GM10266 (cell line): ENCODE data around the gene KLHL5.

Source experiments
- DNase-seq: peaks from one replicate; pipeline ENCODE4 v3.0.0; 2012; ENCODE audit errors: extremely low spot score
- TF ChIP-seq, protein P1 (sequence below): IDR thresholded peaks from 2 replicates; pipeline ENCODE4 v1.5.1; 2012; ENCODE audit warnings: mild to moderate bottlenecking, low read depth; ENCODE audit not compliant: control insufficient read depth, insufficient read depth; ENCODE audit errors: missing control alignments

KLHL5 gene

DNA sequence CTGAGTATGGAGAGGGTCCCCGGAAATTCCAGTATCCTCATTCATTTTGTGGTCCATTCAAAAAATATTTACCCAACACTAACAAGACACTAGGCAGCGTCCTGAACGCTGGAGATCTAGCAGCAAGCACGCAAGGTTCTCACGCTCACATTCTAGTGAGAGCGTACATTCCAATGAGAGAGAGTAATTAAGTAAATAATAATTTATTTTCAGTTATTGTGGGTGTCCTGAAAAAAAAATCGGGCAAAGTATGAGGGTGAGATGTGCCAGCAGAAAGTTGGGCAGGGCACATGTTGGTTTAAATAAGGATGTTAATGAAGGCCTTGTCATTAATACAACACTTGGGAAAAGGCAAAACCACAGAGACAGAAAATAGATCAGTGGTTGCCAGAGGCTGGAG is 25.9 kb upstream of the KLHL5 start:
- TF ChIP-seq, protein P1, sequence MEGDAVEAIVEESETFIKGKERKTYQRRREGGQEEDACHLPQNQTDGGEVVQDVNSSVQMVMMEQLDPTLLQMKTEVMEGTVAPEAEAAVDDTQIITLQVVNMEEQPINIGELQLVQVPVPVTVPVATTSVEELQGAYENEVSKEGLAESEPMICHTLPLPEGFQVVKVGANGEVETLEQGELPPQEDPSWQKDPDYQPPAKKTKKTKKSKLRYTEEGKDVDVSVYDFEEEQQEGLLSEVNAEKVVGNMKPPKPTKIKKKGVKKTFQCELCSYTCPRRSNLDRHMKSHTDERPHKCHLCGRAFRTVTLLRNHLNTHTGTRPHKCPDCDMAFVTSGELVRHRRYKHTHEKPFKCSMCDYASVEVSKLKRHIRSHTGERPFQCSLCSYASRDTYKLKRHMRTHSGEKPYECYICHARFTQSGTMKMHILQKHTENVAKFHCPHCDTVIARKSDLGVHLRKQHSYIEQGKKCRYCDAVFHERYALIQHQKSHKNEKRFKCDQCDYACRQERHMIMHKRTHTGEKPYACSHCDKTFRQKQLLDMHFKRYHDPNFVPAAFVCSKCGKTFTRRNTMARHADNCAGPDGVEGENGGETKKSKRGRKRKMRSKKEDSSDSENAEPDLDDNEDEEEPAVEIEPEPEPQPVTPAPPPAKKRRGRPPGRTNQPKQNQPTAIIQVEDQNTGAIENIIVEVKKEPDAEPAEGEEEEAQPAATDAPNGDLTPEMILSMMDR: no peak
- no peak for DNase-seq

DNA sequence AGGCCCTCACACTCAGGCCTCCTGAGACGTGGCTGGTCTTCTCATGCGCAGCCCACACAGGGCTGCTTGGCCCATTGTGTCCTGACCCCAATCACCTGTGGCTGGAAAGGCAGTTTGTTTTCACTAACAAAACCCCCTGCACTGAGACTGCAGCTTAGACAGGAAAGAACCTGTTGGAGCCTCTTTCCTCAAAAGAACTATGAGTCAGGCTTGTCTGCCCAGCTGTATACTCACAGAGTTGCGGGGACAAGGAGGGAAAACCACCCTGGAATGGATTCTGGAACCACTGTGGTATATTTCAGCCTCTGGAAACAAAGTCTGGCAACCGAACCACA is 24.6 kb upstream of the KLHL5 start:
- no peak for DNase-seq
- TF ChIP-seq, protein P1: no peak

DNA sequence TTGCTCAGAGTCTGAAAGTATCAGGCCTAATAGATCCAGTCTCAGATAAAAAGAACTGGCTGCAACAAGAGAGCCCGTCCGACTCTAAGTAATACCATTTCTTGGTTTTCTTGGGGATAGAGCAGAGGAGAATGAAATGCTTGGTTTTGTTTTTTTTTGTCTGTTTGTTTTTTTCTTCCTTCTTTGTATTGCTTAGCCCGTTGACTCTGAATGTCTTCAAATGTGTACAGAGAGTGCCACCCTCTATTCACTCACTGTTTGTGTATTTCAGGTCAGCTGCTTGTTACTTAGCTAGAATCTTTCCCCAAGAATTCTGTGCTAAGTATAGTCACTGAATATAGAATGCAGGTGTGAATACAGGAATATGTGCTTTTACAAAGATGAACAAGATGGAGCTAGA is 24.1 kb upstream of the KLHL5 start:
- DNase-seq: no peak
- TF ChIP-seq, protein P1: no peak

DNA sequence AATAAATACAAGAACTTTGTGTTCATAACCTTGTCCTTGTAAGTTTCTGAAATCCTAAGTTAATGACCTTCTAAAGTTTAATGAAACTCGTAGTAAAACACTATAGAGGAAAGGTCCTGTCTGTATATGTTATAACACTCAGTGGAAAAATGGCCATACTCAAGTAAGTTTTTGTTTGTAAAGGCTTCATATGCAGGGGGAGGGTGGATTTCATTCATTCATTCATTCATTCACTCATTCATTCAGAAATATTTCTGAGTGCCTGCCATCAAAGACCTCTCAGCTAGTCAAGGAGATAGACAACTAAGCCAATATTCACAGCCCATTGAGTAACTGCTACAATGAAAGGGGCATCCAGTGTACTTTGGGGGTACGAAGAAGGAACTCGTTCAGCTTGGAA is 22.9 kb upstream of the KLHL5 start:
- TF ChIP-seq, protein P1: no peak
- DNase-seq: no peak

DNA sequence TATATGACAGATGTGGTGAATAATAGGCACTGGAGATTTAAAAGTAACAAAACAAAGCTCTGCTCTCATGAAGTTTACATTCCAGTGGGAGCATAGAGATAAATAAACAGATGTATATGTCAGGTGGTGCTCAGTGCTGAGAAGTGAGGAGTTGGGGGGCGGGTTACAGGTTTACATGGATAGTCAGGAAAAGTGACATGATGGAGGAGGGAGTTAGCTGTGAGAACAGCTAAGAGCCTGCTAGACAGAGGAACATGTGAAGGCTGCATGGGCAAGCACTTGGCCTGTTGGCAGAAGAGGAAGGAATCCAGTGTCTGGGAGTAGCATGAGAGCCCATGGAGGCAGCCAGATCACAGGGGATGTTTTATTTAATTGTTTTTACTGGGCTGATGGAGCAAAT is 19.7 kb upstream of the KLHL5 start:
- no peak for DNase-seq
- TF ChIP-seq, protein P1: no peak

DNA sequence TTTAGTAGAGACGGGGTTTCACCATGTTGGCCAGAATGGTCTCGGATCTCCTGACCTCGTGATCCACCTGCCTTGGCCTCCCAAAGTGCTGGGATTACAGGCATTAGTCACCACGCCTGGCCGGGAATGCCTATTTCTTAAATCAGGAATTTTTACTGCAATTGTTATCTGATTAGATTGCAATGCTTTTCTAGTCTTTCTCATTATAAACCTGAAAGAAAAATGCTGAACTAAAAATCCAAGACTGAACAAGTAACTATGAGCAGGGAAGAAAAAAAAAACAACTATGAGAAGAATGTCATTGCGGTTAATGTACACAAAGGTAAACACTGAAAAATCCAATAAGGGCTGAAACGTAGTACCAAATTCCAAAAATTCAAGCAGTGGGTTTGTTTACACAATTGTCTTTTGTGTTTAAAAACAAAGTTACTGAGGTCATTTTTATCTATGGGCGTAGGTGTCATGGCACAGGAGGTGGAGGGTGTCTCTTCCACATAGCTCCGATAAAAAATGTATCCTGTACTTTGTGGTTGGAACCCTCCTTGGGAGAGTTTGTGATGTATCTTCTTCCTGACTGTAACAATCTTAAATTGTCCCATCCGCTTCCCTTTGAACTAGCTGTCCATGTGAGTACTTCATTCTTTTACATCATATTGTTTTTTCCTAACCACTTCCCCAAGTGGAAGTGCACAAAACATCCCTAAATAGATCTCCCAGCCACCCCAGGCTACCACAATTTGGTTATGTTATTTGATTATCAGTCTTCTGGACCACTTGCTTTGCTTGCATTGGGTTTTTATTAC is 18.8 kb upstream of the KLHL5 start:
- DNase-seq: no peak
- TF ChIP-seq, protein P1: no peak

DNA sequence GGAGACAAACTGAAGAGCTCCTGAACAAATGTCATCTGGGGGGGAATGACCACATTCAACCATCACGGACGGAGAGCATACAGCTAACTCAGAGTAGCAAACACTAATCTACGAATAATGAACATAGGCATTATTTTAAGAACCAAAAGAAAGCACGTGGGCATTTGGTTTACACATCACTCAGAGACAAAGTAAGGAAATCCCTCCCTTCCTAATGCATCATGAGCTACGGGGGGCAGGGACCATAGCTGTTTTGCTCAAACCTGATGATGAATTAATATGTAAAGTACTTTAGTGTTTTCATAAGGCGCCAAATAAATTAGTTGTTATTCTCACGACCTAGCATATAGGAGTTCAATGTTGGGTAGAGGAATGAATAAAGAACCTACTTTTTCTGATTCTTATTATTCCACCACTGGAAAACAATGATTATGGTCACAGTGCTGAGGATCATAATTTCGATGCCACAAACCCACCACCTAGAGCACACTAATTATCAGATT is 18.1 kb upstream of the KLHL5 start:
- TF ChIP-seq, protein P1: no peak
- peak; percentile 35 for DNase-seq
